A673 (cell line): ENCODE results near the gene TMEM63A. TPM values are rescaled to one million over a fixed set of nuclear protein-coding genes. Genes with fewer than 3 reads are reported as not detected.

Experiments used
- BruUV-seq: library from RNA; stranded (reverse); fragments of 400-500 nt; replicated peaks from 2 replicates; lab custom pipeline; 2021; lab: Mats Ljungman, UMichigan
- CTCF ChIA-PET: fragments of 300-600 bp; sonication (Branson Sonifier 250); formaldehyde crosslinking; loops from one replicate; lab custom pipeline; 2022; ENCODE audit warnings: antibody characterized with exemption; lab: Charles Lee
- POLR2A ChIA-PET: fragments of 300-600 bp; sonication (Branson Sonifier 250); formaldehyde crosslinking; loops from one replicate; lab custom pipeline; 2022; ENCODE audit warnings: antibody characterized with exemption; ENCODE audit not compliant: low non-redundant PET; lab: Charles Lee
- DNase-seq: peaks from one replicate; pipeline ENCODE4 v3.0.0-alpha.2; 2015; ENCODE audit warnings: low spot score
- H3K27ac ChIP-seq: fragments of 200-600 bp; sonication (generic); 2 replicates; pipeline ENCODE4 v1.5.1; 2016; ENCODE audit warnings: mixed run types, low read depth, mild to moderate bottlenecking, mixed read lengths, antibody characterized with exemption, low read length; ENCODE audit not compliant: poor library complexity, severe bottlenecking
- H3K27me3 ChIP-seq: fragments of 200-600 bp; sonication (generic); replicated peaks from 2 replicates; pipeline ENCODE4 v1.6.1; 2017; ENCODE audit warnings: mixed run types, low read depth, mild to moderate bottlenecking, mixed read lengths, antibody characterized with exemption, low read length; ENCODE audit not compliant: insufficient read depth, poor library complexity
- H3K36me3 ChIP-seq: fragments of 200-600 bp; sonication (generic); 2 replicates; pipeline ENCODE4 v1.6.1; 2016; ENCODE audit warnings: mixed run types, mild to moderate bottlenecking, mixed read lengths, antibody characterized with exemption, low read length; ENCODE audit not compliant: insufficient read depth, poor library complexity, severe bottlenecking
- H3K4me1 ChIP-seq: fragments of 200-600 bp; sonication (generic); 2 replicates; pipeline ENCODE4 v1.6.1; 2017; ENCODE audit warnings: mixed run types, mild to moderate bottlenecking, mixed read lengths, antibody characterized with exemption, low read length; ENCODE audit not compliant: insufficient read depth, poor library complexity, severe bottlenecking
- H3K4me3 ChIP-seq: fragments of 200-600 bp; sonication (generic); 2 replicates; pipeline ENCODE4 v1.5.1; 2016; ENCODE audit warnings: low read depth, mixed run types, mild to moderate bottlenecking, mixed read lengths, low read length; ENCODE audit not compliant: poor library complexity, severe bottlenecking
- H3K9me3 ChIP-seq: fragments of 200-600 bp; sonication (generic); 2 replicates; pipeline ENCODE4 v1.6.1; 2016; ENCODE audit warnings: mixed run types, low read depth, mild to moderate bottlenecking, mixed read lengths, antibody characterized with exemption, low read length; ENCODE audit not compliant: poor library complexity, severe bottlenecking
- EZH2 ChIP-seq: fragments of 200-600 bp; sonication (generic); IDR thresholded peaks from 2 replicates; pipeline ENCODE4 v1.6.1; 2017; ENCODE audit warnings: borderline replicate concordance, low read depth, mild to moderate bottlenecking, mixed read lengths, antibody characterized with exemption, low read length; ENCODE audit not compliant: poor library complexity, severe bottlenecking
- intact Hi-C: fragments of 100-400 bp; cut with micrococcal nuclease; formaldehyde crosslinking; loops from one replicate; pipeline ENCODE4 v1.10.0; 2022; ENCODE audit not compliant: unreplicated experiment
- total RNA-seq: library from RNA; stranded (reverse); gene quantifications from 2 replicates; pipeline ENCODE4 v1.2.3, GENCODE V29; 2021
- TF ChIP-seq, protein P1 (sequence below): fragments of 300-800, 200-600 bp; sonication (generic); conservative IDR thresholded peaks from 2 replicates; pipeline ENCODE4 v1.5.1; 2017; ENCODE audit warnings: low read depth, mild to moderate bottlenecking, antibody characterized with exemption, low read length, moderate library complexity, mixed read lengths

The TMEM63A gene
- total RNA-seq, 1 experiment from 2014 or later: 25.3 TPM

DNA sequence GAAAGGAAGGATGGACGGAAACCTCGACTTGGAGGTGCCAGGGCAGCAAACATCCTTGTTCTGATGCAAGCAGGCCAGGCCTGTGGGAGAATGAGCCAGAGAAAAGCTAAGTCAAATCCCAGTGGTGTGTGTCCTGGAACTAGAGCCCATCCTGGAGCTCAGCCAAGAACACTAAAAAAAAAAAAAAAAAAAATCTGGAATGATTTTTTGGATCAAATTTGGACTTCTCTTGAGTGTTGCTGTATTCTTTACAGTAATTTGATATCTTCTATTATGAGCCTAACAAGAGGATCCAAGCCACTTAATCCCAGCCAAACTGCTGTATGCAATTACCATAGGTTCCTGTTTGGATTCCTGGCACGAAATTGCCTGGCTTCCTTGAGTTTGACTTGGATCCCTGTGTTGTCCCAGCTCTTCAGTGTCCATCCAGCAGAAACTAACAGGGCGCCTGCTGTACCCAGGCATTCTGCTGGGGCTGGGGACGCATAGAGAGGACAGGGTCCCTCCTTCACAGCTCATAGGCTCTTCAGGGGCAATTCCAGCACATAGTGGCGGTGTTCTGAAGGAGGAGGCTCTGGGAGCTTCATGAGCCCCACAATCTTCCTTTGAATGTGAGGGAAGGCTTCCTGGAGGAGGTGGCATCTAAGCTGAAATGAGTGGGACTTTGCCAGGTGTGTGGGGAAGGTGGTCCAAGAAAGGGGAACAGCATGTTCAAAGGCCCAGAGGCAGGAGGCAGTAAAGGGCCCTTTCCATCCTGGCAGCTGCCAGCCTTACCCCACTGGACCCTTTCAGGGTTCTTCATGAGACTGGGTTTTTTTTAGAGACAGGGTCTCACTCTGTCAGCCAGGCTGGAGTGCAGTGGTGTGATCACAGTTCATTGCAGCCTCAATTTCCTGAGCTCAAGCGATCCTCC, 47.5 kb downstream of the TMEM63A start:
- Histone ChIP-seq H3K4me1 (peaks cover 7% of the 10 kb centered on the region), H3K27ac (no peak overlapping the region), H3K9me3 (no peaks in the 10 kb centered on the region), H3K27me3 (no peaks in the 10 kb centered on the region), H3K4me3 (no peak overlapping the region), H3K36me3 (no peaks in the 10 kb centered on the region)
- ChIA-PET CTCF (interaction anchor here (0.6 to 1.1 kb wide), 2 partner anchors 18 to 58 kb away, joined by 5 read pairs; partner anchors contain the start of gene SRP9), POLR2A (interaction anchor here (0.7 to 0.8 kb wide), 3 partner anchors 8 to 228 kb away, joined by 3 to 6 read pairs (median 3); no protein-coding TSS in a partner anchor)
- intact Hi-C loops: no loop called here
- peak; percentile 61 for DNase-seq
- BruUV-seq: no TSS peak
- no peak for TF ChIP-seq EZH2
- TF ChIP-seq, protein P1, sequence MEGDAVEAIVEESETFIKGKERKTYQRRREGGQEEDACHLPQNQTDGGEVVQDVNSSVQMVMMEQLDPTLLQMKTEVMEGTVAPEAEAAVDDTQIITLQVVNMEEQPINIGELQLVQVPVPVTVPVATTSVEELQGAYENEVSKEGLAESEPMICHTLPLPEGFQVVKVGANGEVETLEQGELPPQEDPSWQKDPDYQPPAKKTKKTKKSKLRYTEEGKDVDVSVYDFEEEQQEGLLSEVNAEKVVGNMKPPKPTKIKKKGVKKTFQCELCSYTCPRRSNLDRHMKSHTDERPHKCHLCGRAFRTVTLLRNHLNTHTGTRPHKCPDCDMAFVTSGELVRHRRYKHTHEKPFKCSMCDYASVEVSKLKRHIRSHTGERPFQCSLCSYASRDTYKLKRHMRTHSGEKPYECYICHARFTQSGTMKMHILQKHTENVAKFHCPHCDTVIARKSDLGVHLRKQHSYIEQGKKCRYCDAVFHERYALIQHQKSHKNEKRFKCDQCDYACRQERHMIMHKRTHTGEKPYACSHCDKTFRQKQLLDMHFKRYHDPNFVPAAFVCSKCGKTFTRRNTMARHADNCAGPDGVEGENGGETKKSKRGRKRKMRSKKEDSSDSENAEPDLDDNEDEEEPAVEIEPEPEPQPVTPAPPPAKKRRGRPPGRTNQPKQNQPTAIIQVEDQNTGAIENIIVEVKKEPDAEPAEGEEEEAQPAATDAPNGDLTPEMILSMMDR: no peak

DNA sequence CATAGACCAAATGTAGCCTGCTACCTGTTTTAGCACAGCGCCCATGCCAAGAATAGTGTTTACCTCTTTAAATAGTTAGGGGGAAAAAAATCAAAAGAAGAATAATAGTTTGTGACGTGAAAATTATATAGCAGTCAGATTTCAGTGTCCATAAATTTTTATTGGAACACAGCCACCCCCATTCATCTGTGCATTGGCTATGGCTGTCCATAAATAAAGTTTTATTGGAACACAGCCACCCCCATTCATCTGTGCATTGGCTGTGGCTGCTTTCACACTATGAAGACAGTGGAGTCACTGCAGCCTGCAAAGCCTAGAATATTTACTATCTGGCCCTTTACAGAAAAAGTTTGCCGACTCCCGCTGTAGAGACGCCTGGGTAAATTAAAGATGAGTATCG, 51.3 kb downstream of the TMEM63A start:
- no peak for TF ChIP-seq EZH2
- TF ChIP-seq, protein P1: no peak
- H3K4me1 ChIP-seq: peaks cover 7% of the 10 kb centered on the region
- H3K27me3 ChIP-seq: no peaks in the 10 kb centered on the region
- H3K27ac ChIP-seq: no peak overlapping the region
- H3K4me3 ChIP-seq: no peak overlapping the region
- ChIA-PET POLR2A (no interaction called here), CTCF (interaction anchor here (0.6 kb wide), 1 partner anchor 168 kb away, joined by 9 read pairs; no protein-coding TSS in a partner anchor)
- intact Hi-C loops: no loop called here
- BruUV-seq: no TSS peak
- no peak for DNase-seq
- H3K9me3 ChIP-seq: no peaks in the 10 kb centered on the region
- H3K36me3 ChIP-seq: no peaks in the 10 kb centered on the region

DNA sequence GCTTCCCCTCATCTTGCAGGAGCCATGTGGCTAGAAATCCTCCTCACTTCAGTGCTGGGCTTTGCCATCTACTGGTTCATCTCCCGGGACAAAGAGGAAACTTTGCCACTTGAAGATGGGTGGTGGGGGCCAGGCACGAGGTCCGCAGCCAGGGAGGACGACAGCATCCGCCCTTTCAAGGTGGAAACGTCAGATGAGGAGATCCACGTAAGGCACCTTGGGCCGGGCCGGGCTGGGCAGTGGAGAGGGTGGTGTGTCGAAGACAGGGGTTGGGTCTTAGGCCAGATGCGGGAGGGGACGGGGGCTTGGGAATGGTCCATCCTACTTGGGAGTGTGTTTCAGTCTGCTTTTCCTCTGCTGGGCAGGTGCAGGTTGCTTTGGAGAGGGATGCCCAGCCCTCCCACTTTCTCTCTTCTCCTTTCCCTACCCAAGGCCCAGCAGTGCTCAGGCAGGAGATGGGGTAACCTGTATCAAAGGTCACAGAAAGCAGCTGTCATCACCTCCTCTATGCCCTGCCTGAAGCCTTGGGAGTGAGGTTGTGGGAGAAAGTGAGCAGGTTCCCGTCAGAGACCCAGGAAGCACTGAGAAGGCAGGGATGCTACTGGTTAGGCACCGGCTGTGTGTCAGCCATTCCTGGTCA, 53.4 kb downstream of the TMEM63A start:
- Histone ChIP-seq H3K27ac (no peak overlapping the region), H3K9me3 (no peaks in the 10 kb centered on the region), H3K36me3 (no peaks in the 10 kb centered on the region), H3K4me1 (no peaks in the 10 kb centered on the region), H3K4me3 (no peak overlapping the region), H3K27me3 (no peaks in the 10 kb centered on the region)
- no peak for DNase-seq
- intact Hi-C loops: no loop called here
- no TSS peak for BruUV-seq
- ChIA-PET CTCF (no interaction called here), POLR2A (no interaction called here)
- no peak for TF ChIP-seq EZH2
- TF ChIP-seq, protein P1: no peak
